Activated T-cell treated with anti-CD3 and anti-CD28 coated beads for 24 hours (primary cell): ENCODE results near the gene IFNB1.
A peak's percentile ranks its signal among the peaks of the same experiment; 100 is the strongest.

Source experiments
- DNase-seq: peaks from one replicate; pipeline ENCODE4 v3.0.0-alpha.2; 2020; ENCODE audit warnings: low read depth

Gene IFNB1

GRCh38 chr9:21070171-21070571 lies 7.6 kb downstream of the IFNB1 start:
- DNase-seq = no peak

- DNase-seq = no peak
These were observed 16.7 kb downstream of the IFNB1 start for GRCh38 chr9:21060919-21061561.

- DNase-seq = no peak
These were observed 20.8 kb downstream of the IFNB1 start for GRCh38 chr9:21056931-21057330.

GRCh38 chr9:21053851-21054250 lies 23.9 kb downstream of the IFNB1 start:
- DNase-seq = no peak

- DNase-seq = no peak
These were observed 30.5 kb downstream of the IFNB1 start for GRCh38 chr9:21047281-21047691.

GRCh38 chr9:21043841-21044240 lies 33.9 kb downstream of the IFNB1 start:
- DNase-seq = no peak

GRCh38 chr9:21042466-21042865 lies 35.3 kb downstream of the IFNB1 start:
- no peak for DNase-seq

GRCh38 chr9:21039302-21039701 lies 38.4 kb downstream of the IFNB1 start:
- no peak for DNase-seq

GRCh38 chr9:21037278-21037677 lies 40.5 kb downstream of the IFNB1 start:
- DNase-seq = no peak

- DNase-seq = no peak
These were observed 45.9 kb downstream of the IFNB1 start for GRCh38 chr9:21031808-21032183.

GRCh38 chr9:21031091-21031807 lies 46.5 kb downstream of the IFNB1 start, which contains the start of gene HACD4:
Gene HACD4 (minus strand): TSS chr9:21031640. CDS start chr9:21031590, 50 bp downstream.
- DNase-seq = peak; percentile 39

GRCh38 chr9:21030389-21031035 lies 47.2 kb downstream of the IFNB1 start:
- peak; percentile 2 for DNase-seq

- DNase-seq = no peak
These were observed 48.1 kb downstream of the IFNB1 start for GRCh38 chr9:21029661-21030060.

GRCh38 chr9:21028466-21028865 lies 49.3 kb downstream of the IFNB1 start:
- DNase-seq = no peak

GRCh38 chr9:21027295-21027694 lies 50.4 kb downstream of the IFNB1 start:
- no peak for DNase-seq
